Activated CD4-positive, CD25-positive, alpha-beta regulatory T cell treated with anti-CD3 and anti-CD28 coated beads, Interleukin-2, amount 50 U/mL, for 72 hours (primary cell): ENCODE measurements around the gene FCER1G.

ENCODE experiments used
- DNase-seq: peaks from one replicate; pipeline ENCODE4 v3.0.0; 2021

The FCER1G gene

DNA sequence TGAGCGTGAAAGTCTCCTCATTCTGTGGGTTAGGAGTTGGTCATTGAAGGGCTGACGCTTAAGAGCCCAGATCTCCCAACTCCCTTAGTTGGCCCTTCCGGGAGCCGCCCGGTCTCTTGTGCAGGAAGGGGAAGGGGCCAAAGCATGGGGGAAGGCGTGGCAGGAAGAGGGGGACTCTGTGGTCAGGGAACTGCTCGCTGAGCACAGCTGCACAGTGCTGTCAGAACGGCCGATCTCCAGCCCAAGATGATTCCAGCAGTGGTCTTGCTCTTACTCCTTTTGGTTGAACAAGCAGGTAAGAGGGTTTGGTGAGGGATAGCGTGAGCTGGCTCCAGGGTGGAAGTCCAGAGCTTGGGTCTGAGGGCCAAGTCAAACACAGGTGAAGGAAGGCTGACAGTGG lies at the start of gene FCER1G:
TSS of gene FCER1G (plus strand) at position 220 of the 400 bp plus-strand sequence. CDS start at position 247, 27 bp downstream.
- no peak for DNase-seq

DNA sequence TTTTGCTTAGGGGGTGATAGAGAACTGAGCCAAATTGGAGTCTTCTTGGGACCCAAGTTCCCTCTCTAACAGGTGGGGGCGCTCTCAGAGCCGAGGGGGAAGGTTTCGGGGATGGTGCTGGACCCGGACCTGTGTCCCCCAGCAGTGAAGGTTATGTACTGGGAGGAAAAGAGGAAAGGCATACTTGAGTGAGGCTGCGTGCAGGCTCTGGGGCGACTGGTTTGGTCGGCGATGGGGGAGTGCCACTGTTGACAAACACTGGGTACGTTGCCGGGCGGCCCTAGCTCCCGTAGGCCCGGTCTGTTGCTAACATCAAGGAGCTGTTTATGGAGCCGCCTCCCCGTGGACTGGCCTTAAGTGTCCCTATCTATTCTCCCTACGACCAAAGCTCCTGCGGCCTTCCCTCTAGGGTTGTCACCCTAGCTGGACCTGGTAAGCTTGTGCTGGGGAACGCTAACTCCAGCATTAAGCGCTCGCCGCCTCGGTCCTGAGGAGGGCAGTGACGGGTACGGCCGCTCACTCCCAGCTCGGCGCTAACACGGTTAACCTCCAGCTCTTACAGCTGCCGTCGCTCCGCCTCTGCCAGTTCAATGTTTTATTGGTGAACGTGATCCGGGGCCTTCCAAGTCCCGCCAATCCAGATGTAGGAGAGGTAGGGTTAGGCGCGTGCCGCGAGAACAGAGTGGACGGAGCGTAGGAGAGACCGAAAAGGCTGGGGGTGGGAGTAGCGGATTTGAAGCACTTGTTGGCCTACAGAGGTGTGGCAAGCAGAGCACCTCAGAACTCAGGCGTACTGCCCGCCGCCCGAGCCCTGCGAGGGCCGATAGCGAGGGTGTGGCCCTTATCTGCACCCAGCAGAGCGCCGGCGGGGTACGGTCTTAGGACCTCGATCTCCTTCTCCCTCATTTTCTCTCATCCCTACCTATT lies 49.1 kb upstream of the FCER1G start, which contains the start of gene PPOX:
TSS of gene PPOX (plus strand) at position 685 of the 927 bp plus-strand sequence. CDS start 422 bp downstream, outside the sequence.
- DNase-seq, result peak; percentile 87

DNA sequence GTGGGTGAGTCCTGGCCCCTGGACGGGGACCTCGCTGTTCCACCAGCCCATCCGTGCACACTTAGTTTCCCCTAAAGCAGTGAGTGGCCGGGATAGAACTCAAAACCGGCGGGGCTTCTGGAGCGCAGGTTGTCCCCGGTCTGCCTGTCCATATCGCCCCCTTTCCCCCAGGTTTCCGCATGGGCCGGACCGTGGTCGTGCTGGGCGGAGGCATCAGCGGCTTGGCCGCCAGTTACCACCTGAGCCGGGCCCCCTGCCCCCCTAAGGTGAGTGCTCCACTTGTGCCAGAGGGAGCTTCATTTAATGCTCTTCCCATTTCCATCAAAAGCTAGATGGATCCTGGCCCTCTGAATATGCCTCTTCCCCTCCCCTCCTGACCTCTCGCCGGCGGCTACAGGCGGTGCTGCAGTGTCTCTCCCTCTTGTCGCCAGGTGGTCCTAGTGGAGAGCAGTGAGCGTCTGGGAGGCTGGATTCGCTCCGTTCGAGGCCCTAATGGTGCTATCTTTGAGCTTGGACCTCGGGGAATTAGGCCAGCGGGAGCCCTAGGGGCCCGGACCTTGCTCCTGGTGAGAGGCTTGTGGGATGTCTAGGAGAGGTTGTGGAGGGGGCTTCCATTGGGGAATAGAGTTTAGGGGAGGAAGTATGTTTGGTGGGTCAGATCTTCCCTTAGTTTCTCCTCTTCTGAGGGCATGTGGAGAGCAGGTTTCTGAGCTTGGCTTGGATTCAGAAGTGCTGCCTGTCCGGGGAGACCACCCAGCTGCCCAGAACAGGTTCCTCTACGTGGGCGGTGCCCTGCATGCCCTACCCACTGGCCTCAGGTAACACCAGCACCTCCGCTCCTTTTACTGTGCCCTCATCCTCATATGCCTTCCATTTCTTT lies 48.2 kb upstream of the FCER1G start:
- no peak for DNase-seq

DNA sequence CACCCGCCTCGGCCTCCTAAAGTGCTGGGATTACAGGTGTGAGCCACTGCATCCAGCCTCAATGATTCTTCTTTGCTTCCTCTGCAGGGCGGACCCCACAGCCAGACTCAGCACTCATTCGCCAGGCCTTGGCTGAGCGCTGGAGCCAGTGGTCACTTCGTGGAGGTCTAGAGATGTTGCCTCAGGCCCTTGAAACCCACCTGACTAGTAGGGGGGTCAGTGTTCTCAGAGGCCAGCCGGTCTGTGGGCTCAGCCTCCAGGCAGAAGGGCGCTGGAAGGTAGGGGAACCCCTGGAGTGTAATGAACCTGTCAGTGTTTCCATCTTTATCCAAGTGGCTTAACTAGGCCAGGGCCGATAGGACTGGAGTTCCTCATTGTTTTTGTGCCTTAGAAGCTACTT lies 46.2 kb upstream of the FCER1G start:
- no peak for DNase-seq

GRCh38 chr1:161171191-161171590 lies 43.9 kb upstream of the FCER1G start:
- no peak for DNase-seq

DNA sequence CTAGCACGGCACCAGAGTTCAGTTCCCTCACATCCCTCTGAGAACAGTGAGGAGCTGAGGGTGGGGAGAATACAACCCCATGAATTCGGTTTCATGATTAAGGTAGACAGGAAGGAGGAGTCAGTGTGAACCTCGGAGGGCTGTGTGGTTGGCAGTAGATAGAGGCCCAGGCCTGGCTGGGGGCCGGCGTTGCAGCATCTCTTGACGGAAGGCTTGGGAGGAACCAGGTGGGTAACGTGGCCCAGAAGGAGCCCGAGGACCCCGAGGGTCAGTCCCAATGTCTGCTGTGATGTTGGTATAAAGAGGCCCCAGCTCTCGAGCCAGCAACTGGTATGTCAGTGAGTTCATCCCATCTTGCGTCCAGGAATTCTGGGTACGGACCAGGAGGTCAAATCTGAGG lies 43.4 kb upstream of the FCER1G start:
- DNase-seq, result no peak

GRCh38 chr1:161172349-161172748 lies 42.7 kb upstream of the FCER1G start:
- no peak for DNase-seq

- no peak for DNase-seq
These were observed 42.2 kb upstream of the FCER1G start for GRCh38 chr1:161172776-161173376.

DNA sequence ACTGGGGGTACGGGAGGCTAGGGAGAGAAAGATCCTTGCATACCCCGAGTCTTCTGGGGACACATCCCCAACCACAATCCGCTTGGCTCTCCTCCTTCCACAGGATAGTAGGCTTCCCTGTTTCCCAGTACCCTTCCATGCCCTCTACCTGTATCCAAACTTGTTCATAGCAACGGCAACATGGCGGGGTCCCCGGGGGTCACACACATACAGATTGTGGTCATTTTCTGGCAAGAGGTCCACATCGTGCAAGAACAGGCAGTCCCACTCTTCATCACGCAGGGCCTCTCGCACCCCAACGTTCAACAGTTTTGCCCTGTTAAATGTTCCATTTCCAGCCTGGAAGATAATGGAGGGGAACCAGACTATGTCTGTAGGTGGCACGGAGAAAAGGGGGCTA lies 41.4 kb upstream of the FCER1G start:
- no peak for DNase-seq

GRCh38 chr1:161174911-161175310 lies 40.2 kb upstream of the FCER1G start:
- DNase-seq, result no peak

DNA sequence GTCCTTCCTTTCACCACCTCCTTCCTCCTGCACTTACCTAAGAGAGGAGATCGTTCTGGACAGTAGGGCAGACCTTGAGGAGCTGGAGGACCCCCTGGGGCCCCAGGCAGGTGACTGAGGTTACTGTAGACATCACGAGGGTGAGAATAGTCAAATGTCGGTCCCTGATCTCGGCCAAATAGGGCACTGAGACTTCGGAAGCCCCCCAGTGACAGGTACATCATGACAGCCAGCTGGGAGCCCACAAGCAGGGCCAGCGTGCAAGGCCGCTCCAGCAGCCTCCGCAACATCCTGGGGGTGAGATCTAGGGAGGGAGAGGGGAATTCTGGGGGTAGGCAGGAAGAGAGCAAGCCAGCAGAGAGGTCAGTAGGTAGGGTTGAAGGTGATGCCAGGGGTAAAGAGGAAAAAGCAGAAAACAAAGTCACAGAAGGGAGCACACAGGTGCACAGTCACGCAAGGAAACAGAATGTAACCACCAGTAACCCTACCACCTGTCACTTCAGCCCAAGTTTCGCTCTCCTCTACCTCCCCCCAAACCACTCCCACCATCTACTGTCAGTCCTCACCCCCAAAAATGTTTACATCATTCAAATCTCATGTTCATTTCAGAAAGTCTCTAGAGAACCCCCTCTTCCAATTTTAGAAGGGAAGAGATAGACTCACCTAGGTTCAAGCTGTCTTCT lies 39.2 kb upstream of the FCER1G start:
- no peak for DNase-seq

- DNase-seq, result no peak
These were observed 38.5 kb upstream of the FCER1G start for GRCh38 chr1:161176468-161177111.

- DNase-seq, result peak; percentile 99
These were observed 37.8 kb upstream of the FCER1G start, which contains the start of gene B4GALT3 for GRCh38 chr1:161177112-161177935. Gene B4GALT3, minus strand, starts transcription at chr1:161177507. Its CDS starts 1,447 bp downstream, at chr1:161176060.

GRCh38 chr1:161177936-161178244 lies 37.2 kb upstream of the FCER1G start:
- no peak for DNase-seq

DNA sequence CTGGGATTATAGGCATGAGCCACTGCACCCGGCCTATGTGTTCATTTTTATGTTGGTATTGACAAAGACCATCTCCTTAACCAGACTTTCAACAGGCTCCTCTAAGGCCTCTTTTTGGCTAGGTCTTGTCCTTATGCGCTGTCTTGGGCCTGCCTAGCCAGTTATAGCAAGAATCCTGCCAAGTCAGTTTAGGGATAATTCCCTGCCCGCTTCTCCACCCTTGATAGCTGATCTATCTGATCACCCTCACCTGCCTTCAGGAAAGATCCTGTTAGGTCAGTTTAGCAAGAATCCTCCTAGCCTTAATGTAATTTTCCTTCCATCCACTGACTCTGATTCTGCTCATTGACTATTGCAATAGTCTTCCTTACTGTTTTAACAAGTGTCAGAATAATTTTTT lies 35.4 kb upstream of the FCER1G start:
- no peak for DNase-seq

- no peak for DNase-seq
These were observed 34.5 kb upstream of the FCER1G start for GRCh38 chr1:161180639-161181038.

- DNase-seq, result peak; percentile 53
These were observed 32.9 kb upstream of the FCER1G start for GRCh38 chr1:161182214-161182613.

- peak; percentile 63 for DNase-seq
These were observed 29.8 kb upstream of the FCER1G start for GRCh38 chr1:161185282-161185682.

GRCh38 chr1:161185732-161186311 lies 29.3 kb upstream of the FCER1G start:
- DNase-seq, result no peak

GRCh38 chr1:161187311-161187710 lies 27.8 kb upstream of the FCER1G start:
- no peak for DNase-seq

GRCh38 chr1:161188381-161188780 lies 26.7 kb upstream of the FCER1G start:
- DNase-seq, result no peak
